Adrenal gland (tissue), 12 donors: ENCODE measurements around the gene CPED1. TPM values are rescaled to one million over a fixed set of nuclear protein-coding genes. Genes with fewer than 3 reads are reported as not detected.
A peak's percentile ranks its signal among the peaks of the same experiment; 100 is the strongest.

ENCODE experiments used
- DNase-seq, 7 donors: peaks; one replicate each; pipeline ENCODE4 v3.0.0-alpha.2; 2019 to 2020
- H3K27ac ChIP-seq, 5 donors: fragments of 200-600 bp; sonication (generic) in 4 of 5; 1 replicate in 3 of 5; 2 replicates in 2 of 5; pipeline versions ENCODE4 v1.5.1 to v1.8.0; 2016 to 2020; ENCODE audit warnings: mild to moderate bottlenecking in 1 of 5
- H3K27me3 ChIP-seq: fragments of 200-600 bp; 2 replicates; pipeline ENCODE4 v1.8.0; 2021
- H3K36me3 ChIP-seq, 2 donors: fragments of 200-600 bp; replicated peaks in 1 of 2; 1 replicate in 1 of 2; 2 replicates in 1 of 2; pipeline versions ENCODE4 v1.5.1 to v1.8.0; 2018 to 2022
- H3K4me1 ChIP-seq, 2 donors: fragments of 200-600 bp; replicated peaks in 1 of 2; 1 replicate in 1 of 2; 2 replicates in 1 of 2; pipeline versions ENCODE4 v1.5.1 to v1.8.0; 2018 to 2021
- H3K4me3 ChIP-seq, 4 donors: fragments of 200-600 bp; sonication (generic) in 3 of 4; one replicate each; pipeline ENCODE4 v1.5.1; 2016 to 2018
- H3K9me3 ChIP-seq, 3 donors: fragments of 200-600 bp; sonication (generic) in 1 of 3; replicated peaks in 1 of 3; 1 replicate in 2 of 3; 2 replicates in 1 of 3; pipeline versions ENCODE4 v1.5.1 to v1.8.0; 2016 to 2021
- CTCF ChIP-seq, 6 experiments: fragments of 450-650 bp in 4 of 6; fragments of 200-600 bp in 2 of 6; sonication (generic) in 1 of 6; IDR thresholded peaks; 1 replicate in 5 of 6; 2 replicates in 1 of 6; pipeline versions ENCODE4 v1.5.1 to v1.8.0; 2016 to 2021; ENCODE audit warnings: antibody characterized with exemption in 6 of 6, mild to moderate bottlenecking in 2 of 6, moderate library complexity in 1 of 6
- POLR2A ChIP-seq, 2 donors: fragments of 450-650 bp; IDR thresholded peaks; one replicate each; pipeline ENCODE4 v1.6.1; 2017; ENCODE audit warnings: antibody characterized with exemption in 2 of 2, mild to moderate bottlenecking in 2 of 2, moderate library complexity in 1 of 2
- WGBS, 4 donors: extraction: QIAGEN DNeasy Blood & Tissue Kit in 2 of 4; methylation state at CpG; one replicate each; pipeline versions ENCODE4 v1.1.5 to v1.1.7; 2013 to 2017; 5-methylcytosine and 5-hydroxymethylcytosine counted together
- intact Hi-C, 2 donors: fragments of 100-400 bp; cut with DNase I; formaldehyde crosslinking; loops; one replicate each; pipeline versions ENCODE4 v1.14.1 to v1.15.0; 2022 to 2023
- polyA plus RNA-seq, 3 donors: library from polyadenylated mRNA; stranded (reverse); fragments of 200-250 nt in 2 of 3; fragments of 350-450 nt in 1 of 3; fragmentation: Illumina TruSeq in 1 of 3; extraction: RNeasy Lipid Tissue Mini Kit (QIAGEN cat#74804) in 1 of 3; gene quantifications; one replicate each; pipeline ENCODE4 v1.2.3, GENCODE V29; 2013 to 2014
- total RNA-seq, 9 donors: library from RNA; depleted of rRNA in 4 of 9; stranded (reverse); fragments of >200 nt in 4 of 9; fragments of 120-200 nt in 1 of 9; fragmentation: NEBNext Ultra II Directional in 1 of 9; extraction: Animal tissue kit (Norgen Biotek cat#: 25700) in 1 of 9; gene quantifications; one replicate each; pipeline versions ENCODE4 v1.1.0 to v1.2.4, GENCODE V29; 2013 to 2023
- donor health status: healthy with polysubstance abuse.
- donor health status: Bipolar disorder and iron deficiency.
- donor health status: DM: yes; HTN: yes; CAD: no.
- donor health status: DM: no; HTN: no; CAD: no.
- donor health status: DM: no; HTN: no; CAD: no.
- donor health status: DM: yes; HTN: yes; CAD: no.

Gene CPED1
- total and polyA plus RNA-seq, 12 donors = 5.2 to 72.2 (median 40.7) TPM

GRCh38 chr7:121038717-121039509 lies 50.4 kb downstream of the CPED1 start:
- Histone ChIP-seq H3K4me3 (no peak overlapping the region), H3K27ac (no peak overlapping the region), H3K36me3 (no peaks in the 10 kb centered on the region), H3K4me1 (peaks cover 0 to 14% of the 10 kb centered on the region in 2 donors), H3K9me3 (no peaks in the 10 kb centered on the region), H3K27me3 (no peaks in the 10 kb centered on the region)
- 57 to 67% (median 62%) methylated on average over 7 of the region's 7 CpGs for WGBS, 4 donors
- no peak for DNase-seq
- TF ChIP-seq POLR2A (IDR thresholded peaks at IDR 0.05) (no peak), CTCF (IDR thresholded peaks at IDR 0.05) (no peak)
- intact Hi-C loops = no loop called here

DNA sequence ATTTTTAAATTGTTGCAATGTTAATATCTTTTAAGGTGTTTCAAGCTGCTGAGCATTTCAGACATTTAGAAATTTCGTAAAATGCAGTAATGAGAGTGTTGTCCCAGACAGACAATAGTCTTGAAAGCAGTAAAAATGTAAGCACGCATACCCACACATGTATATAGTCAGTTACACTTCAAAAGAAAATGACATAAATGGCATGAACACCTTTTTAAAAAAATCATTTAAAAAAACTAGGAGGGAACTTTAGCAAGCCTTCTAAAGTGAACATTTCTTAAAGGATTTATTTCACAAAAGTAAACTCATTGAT lies 51.0 kb downstream of the CPED1 start:
- intact Hi-C loops = no loop called here
- peaks cover 0 to 15% of the 10 kb centered on the region in 2 donors for H3K4me1 ChIP-seq
- H3K27ac ChIP-seq = no peak overlapping the region
- WGBS, 4 donors = 89 to 95% (median 92%) methylated on average over 2 of the region's 2 CpGs
- no peak overlapping the region for H3K4me3 ChIP-seq
- H3K9me3 ChIP-seq = no peaks in the 10 kb centered on the region
- no peaks in the 10 kb centered on the region for H3K36me3 ChIP-seq
- TF ChIP-seq CTCF (IDR thresholded peaks at IDR 0.05) (no peak), POLR2A (IDR thresholded peaks at IDR 0.05) (no peak)
- no peak for DNase-seq
- H3K27me3 ChIP-seq = no peaks in the 10 kb centered on the region

DNA sequence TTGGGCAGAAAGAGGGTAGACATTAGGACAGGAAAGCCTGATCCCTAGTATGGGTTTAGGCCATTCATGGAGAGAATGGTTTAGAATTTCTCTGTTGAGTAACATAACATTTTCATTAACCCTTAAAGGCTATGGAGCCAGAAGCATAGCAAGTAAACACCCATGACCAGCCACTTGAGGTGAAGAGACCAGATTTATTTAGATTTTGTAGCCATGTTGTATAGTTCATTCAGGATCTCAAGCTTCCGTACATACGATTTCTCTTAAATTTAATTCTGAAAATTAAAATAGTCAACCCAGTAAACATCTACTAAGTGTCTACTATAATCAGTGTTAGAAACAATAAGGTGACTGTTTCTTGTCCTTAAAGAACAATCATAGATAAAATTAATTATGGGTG lies 51.5 kb downstream of the CPED1 start:
- H3K4me1 ChIP-seq = peaks cover 0 to 19% of the 10 kb centered on the region in 2 donors
- H3K36me3 ChIP-seq = no peaks in the 10 kb centered on the region
- no peak overlapping the region for H3K4me3 ChIP-seq
- 92 to 99% (median 95%) methylated on average over 2 of the region's 2 CpGs for WGBS, 4 donors
- H3K27ac ChIP-seq = no peak overlapping the region
- intact Hi-C loops = no loop called here
- no peaks in the 10 kb centered on the region for H3K9me3 ChIP-seq
- no peaks in the 10 kb centered on the region for H3K27me3 ChIP-seq
- TF ChIP-seq CTCF (IDR thresholded peaks at IDR 0.05) = no peak
- TF ChIP-seq POLR2A (IDR thresholded peaks at IDR 0.05) = no peak
- DNase-seq = no peak

GRCh38 chr7:121041516-121042148 lies 53.1 kb downstream of the CPED1 start:
- Histone ChIP-seq H3K27me3 (no peaks in the 10 kb centered on the region), H3K4me1 (peaks cover 6 to 34% of the 10 kb centered on the region in 2 donors), H3K36me3 (no peaks in the 10 kb centered on the region), H3K4me3 (no peak overlapping the region), H3K9me3 (no peaks in the 10 kb centered on the region), H3K27ac (peak overlapping the region in 1 of 5 donors; percentile 35)
- TF ChIP-seq CTCF (IDR thresholded peaks at IDR 0.05) (no peak), POLR2A (IDR thresholded peaks at IDR 0.05) (no peak)
- intact Hi-C loops = no loop called here
- 33 to 46% (median 36%) methylated on average over 6 of the region's 6 CpGs for WGBS, 4 donors
- DNase-seq = no peak
